ENCODE results near the gene SEC61G.

DNA sequence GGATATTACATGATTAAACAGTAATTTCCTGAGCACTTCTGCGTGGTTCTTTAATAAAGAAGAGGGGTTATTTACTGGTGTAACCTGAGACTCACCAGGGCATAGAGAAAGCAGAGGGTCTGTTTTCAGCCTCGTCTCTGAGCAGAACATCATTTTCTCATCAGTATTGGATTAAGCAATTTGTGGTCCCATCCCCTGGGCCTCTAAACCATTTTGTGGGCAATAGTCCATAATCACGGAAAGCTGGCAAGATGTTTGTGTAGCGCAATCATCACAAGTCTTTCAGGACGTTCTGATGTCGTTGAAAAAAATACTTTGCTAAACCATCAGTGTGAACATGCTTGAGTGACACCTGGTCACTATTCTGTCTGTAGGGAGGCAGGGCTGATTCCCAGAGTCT lies 37.1 kb upstream of the SEC61G start:
- TF ChIP-seq, protein P1, sequence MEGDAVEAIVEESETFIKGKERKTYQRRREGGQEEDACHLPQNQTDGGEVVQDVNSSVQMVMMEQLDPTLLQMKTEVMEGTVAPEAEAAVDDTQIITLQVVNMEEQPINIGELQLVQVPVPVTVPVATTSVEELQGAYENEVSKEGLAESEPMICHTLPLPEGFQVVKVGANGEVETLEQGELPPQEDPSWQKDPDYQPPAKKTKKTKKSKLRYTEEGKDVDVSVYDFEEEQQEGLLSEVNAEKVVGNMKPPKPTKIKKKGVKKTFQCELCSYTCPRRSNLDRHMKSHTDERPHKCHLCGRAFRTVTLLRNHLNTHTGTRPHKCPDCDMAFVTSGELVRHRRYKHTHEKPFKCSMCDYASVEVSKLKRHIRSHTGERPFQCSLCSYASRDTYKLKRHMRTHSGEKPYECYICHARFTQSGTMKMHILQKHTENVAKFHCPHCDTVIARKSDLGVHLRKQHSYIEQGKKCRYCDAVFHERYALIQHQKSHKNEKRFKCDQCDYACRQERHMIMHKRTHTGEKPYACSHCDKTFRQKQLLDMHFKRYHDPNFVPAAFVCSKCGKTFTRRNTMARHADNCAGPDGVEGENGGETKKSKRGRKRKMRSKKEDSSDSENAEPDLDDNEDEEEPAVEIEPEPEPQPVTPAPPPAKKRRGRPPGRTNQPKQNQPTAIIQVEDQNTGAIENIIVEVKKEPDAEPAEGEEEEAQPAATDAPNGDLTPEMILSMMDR (IDR thresholded peaks at IDR 0.05 in 8 of 11, conservative IDR thresholded peaks at IDR 0.05 in 3 of 11): no peak
- no peak for TF ChIP-seq POLR2A (IDR thresholded peaks at IDR 0.05)

Data from spleen (tissue), 7 donors.